ENCODE results near the gene USP30.

Gene USP30

GRCh38 chr12:109052414-109053323, at the start of gene USP30:
TSS of gene USP30 (plus strand) at chr12:109052576. CDS start at chr12:109052679, 103 bp downstream.
- H3K4me3 ChIP-seq (ENCODE audit: low read length, poor library complexity, severe bottlenecking) = peak within 1 kb of the TSS; percentile 99
- TF ChIP-seq EZH2phosphoT487 (IDR thresholded peaks at IDR 0.05; ENCODE audit: borderline replicate concordance) (no peak), CTCF (conservative IDR thresholded peaks at IDR 0.05; ENCODE audit: low read length) (no peak)
- peak within 1 kb of the TSS; percentile 98 for H2AFZ ChIP-seq (ENCODE audit: low read length)
- H3K27me3 ChIP-seq (ENCODE audit: insufficient read depth, low read length, poor library complexity, severe bottlenecking) = no peaks in the 10 kb centered on the region
- peak within 1 kb of the TSS; percentile 87 for H3K9ac ChIP-seq (ENCODE audit: low read depth, low read length, poor library complexity, severe bottlenecking)
- H3K4me2 ChIP-seq (ENCODE audit: low read depth, low read length, poor library complexity, severe bottlenecking) = peak within 1 kb of the TSS; percentile 98
- H4K20me1 ChIP-seq (ENCODE audit: insufficient read depth, low read length, poor library complexity, severe bottlenecking) = no peaks in the 10 kb centered on the region
- H3K36me3 ChIP-seq (ENCODE audit: insufficient read depth, low read length) = no peaks in the 10 kb centered on the region
- H3K9me3 ChIP-seq (ENCODE audit: insufficient read depth, low read depth, low read length) = no peaks in the 10 kb centered on the region
- no peaks in the 10 kb centered on the region for H3K9me2 ChIP-seq (replicated peaks; ENCODE audit: low read depth, low read length)
- peaks cover 30% of the 10 kb centered on the region for H3K4me1 ChIP-seq (ENCODE audit: insufficient read depth, low read length, poor library complexity, severe bottlenecking)
- peaks cover 9% of the 10 kb centered on the region; the same call in 1 of the 2 replicates for H3K79me2 ChIP-seq (ENCODE audit: insufficient read depth, low read length)
- H3F3A ChIP-seq (ENCODE audit: low read depth) = no peaks in the 10 kb centered on the region

GRCh38 chr12:109004017-109004416, 48.4 kb upstream of the USP30 start:
- H3K27me3 ChIP-seq (ENCODE audit: insufficient read depth, low read length, poor library complexity, severe bottlenecking) = no peaks in the 10 kb centered on the region
- TF ChIP-seq CTCF (conservative IDR thresholded peaks at IDR 0.05; ENCODE audit: low read length) (no peak), EZH2phosphoT487 (IDR thresholded peaks at IDR 0.05; ENCODE audit: borderline replicate concordance) (no peak)
- H3K4me3 ChIP-seq (ENCODE audit: low read length, poor library complexity, severe bottlenecking) = no peak overlapping the region

GRCh38 chr12:109009766-109010165, 42.6 kb upstream of the USP30 start:
- no peaks in the 10 kb centered on the region for H3K27me3 ChIP-seq (ENCODE audit: insufficient read depth, low read length, poor library complexity, severe bottlenecking)
- no peak for TF ChIP-seq CTCF (conservative IDR thresholded peaks at IDR 0.05; ENCODE audit: low read length)
- TF ChIP-seq EZH2phosphoT487 (IDR thresholded peaks at IDR 0.05; ENCODE audit: borderline replicate concordance) = no peak
- no peaks in the 10 kb centered on the region for H3F3A ChIP-seq (ENCODE audit: low read depth)
- H3K4me1 ChIP-seq (ENCODE audit: insufficient read depth, low read length, poor library complexity, severe bottlenecking) = no peaks in the 10 kb centered on the region
- no peak overlapping the region for H2AFZ ChIP-seq (ENCODE audit: low read length)
- no peaks in the 10 kb centered on the region for H3K36me3 ChIP-seq (ENCODE audit: insufficient read depth, low read length)
- no peak overlapping the region for H3K4me2 ChIP-seq (ENCODE audit: low read depth, low read length, poor library complexity, severe bottlenecking)
- H4K20me1 ChIP-seq (ENCODE audit: insufficient read depth, low read length, poor library complexity, severe bottlenecking) = no peaks in the 10 kb centered on the region
- H3K9ac ChIP-seq (ENCODE audit: low read depth, low read length, poor library complexity, severe bottlenecking) = no peak overlapping the region
- no peaks in the 10 kb centered on the region for H3K79me2 ChIP-seq (ENCODE audit: insufficient read depth, low read length)
- H3K4me3 ChIP-seq (ENCODE audit: low read length, poor library complexity, severe bottlenecking) = no peak overlapping the region
- no peaks in the 10 kb centered on the region for H3K9me3 ChIP-seq (ENCODE audit: insufficient read depth, low read depth, low read length)
- no peaks in the 10 kb centered on the region for H3K9me2 ChIP-seq (replicated peaks; ENCODE audit: low read depth, low read length)

More at GRCh38 chr12:109004017-109004416, 48.4 kb upstream of the USP30 start:
- Histone ChIP-seq H3K79me2 (ENCODE audit: insufficient read depth, low read length) (no peaks in the 10 kb centered on the region), H2AFZ (ENCODE audit: low read length) (no peak overlapping the region), H4K20me1 (ENCODE audit: insufficient read depth, low read length, poor library complexity, severe bottlenecking) (no peaks in the 10 kb centered on the region), H3K9me3 (ENCODE audit: insufficient read depth, low read depth, low read length) (no peaks in the 10 kb centered on the region), H3K4me1 (ENCODE audit: insufficient read depth, low read length, poor library complexity, severe bottlenecking) (no peaks in the 10 kb centered on the region), H3F3A (ENCODE audit: low read depth) (no peaks in the 10 kb centered on the region), H3K36me3 (ENCODE audit: insufficient read depth, low read length) (no peaks in the 10 kb centered on the region), H3K9me2 (replicated peaks; ENCODE audit: low read depth, low read length) (no peaks in the 10 kb centered on the region), H3K4me2 (ENCODE audit: low read depth, low read length, poor library complexity, severe bottlenecking) (no peak overlapping the region), H3K9ac (ENCODE audit: low read depth, low read length, poor library complexity, severe bottlenecking) (no peak overlapping the region)

Measured in Loucy (cell line).